GM18507 (cell line): Measurements from ENCODE around the gene TIE1.

Experiments
- DNase-seq: peaks from one replicate; pipeline ENCODE4 v3.0.0; 2011; ENCODE audit warnings: low read depth; ENCODE audit not compliant: insufficient read length; ENCODE audit errors: extremely low spot score
- FAIRE-seq: peaks from 2 replicates; lab custom pipeline; 2011; peaks lifted over from hg19 to GRCh38; lab: Jason Lieb, UNC

The TIE1 gene

DNA sequence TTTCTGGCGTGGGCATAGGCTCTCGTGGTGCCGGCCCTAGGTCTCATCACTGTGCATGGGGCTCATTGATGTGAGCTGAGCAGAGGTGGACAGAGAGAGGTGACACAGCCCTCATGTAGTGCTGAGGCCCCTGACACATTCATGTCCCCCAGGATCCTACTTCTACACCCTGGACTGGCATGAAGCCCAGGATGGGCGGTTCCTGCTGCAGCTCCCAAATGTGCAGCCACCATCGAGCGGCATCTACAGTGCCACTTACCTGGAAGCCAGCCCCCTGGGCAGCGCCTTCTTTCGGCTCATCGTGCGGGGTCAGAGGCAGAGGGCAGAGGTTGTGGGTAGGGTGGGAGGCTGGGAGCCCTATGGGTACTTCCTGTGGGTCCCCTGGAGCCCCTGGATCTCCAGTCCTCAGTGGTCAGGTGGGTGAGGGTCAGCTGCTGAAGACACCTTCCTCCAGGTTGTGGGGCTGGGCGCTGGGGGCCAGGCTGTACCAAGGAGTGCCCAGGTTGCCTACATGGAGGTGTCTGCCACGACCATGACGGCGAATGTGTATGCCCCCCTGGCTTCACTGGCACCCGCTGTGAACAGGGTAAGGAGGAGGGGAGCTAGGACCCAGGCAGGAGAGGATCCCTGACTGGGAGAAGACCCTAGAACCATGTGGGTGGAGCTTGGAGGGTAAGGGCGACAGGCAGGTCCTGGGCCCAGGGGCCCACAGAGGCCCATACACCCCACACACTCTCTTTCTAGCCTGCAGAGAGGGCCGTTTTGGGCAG is 6.1 kb downstream of the TIE1 start:
- no peak for DNase-seq
- FAIRE-seq = no peak

DNA sequence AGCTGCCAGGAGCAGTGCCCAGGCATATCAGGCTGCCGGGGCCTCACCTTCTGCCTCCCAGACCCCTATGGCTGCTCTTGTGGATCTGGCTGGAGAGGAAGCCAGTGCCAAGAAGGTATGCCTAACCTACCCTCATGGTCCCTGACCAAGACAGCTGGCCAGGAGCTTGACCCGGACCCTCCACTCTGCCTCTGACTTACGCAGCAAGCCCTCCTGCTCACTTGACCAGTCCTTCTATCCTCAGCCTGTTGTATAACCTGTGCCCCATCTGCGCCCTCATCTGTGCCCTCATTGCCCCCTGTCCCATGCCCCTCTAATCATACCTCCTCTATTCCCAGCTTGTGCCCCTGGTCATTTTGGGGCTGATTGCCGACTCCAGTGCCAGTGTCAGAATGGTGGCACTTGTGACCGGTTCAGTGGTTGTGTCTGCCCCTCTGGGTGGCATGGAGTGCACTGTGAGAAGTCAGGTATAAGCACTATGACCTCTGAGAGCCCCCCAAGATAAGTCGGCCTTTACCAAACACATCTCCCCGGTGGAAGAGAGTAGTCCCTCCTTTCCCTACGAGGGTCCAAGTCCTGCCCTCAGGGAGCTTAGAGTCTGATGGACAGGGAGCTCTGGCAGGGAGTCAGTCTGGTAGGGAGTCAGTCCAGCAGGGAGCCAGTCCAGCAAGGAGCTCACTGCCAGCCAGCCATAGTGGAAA is 6.8 kb downstream of the TIE1 start:
- DNase-seq (no peak), FAIRE-seq (no peak)

DNA sequence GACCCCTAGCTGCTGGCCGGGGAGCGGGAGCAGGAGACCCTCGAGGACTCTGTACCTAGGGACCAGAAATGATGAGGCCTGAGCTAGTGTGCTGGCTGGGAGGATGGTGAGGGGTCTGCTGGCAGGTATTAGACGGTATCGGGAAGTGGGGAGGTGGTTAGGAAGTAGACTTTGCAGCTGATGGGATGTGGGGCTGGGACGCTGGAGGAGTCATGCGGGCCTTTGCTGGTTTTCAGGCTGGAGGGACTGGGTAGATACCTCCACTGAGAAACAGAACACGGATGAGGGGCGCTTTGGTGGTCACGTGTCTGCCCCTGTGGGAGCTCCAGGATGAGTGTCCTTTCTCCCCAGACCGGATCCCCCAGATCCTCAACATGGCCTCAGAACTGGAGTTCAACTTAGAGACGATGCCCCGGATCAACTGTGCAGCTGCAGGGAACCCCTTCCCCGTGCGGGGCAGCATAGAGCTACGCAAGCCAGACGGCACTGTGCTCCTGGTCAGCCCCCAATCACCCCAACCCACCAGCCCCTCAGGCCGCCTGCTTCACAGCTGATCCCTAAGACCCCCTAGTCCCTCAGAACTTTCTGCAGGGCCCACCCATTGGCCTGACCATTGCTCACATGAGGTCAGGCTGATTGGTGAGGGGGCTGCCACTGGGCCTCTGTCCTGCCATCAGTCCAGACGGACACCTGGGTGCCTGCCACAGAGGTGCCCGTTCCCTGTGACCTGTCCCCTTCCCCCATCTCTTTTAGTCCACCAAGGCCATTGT is 8.0 kb downstream of the TIE1 start:
- DNase-seq = no peak
- no peak for FAIRE-seq

DNA sequence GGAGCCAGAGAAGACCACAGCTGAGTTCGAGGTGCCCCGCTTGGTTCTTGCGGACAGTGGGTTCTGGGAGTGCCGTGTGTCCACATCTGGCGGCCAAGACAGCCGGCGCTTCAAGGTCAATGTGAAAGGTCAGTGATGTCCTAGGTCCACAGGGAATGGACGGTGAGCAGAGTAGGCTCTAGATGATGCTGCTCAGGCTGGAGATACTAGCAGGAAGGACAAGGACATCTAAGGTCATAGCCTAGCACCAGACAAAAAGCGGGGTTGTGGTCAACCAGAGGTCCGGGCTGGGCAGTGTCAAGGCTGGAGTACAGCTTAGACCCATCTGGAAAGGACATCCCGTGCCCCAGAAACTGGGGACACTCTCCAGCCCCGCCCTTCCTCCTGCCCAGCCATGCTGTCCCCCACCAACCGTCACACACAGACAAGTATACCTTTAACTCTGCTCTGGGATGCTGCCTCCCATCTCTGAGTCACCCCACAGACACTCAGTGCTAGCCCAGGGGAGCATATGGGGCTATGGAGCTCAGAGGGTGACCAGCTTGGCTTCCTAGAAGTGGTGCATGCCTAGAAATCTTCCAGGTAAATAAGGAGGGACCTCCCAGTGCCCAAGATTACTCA is 8.7 kb downstream of the TIE1 start:
- DNase-seq (no peak), FAIRE-seq (no peak)

DNA sequence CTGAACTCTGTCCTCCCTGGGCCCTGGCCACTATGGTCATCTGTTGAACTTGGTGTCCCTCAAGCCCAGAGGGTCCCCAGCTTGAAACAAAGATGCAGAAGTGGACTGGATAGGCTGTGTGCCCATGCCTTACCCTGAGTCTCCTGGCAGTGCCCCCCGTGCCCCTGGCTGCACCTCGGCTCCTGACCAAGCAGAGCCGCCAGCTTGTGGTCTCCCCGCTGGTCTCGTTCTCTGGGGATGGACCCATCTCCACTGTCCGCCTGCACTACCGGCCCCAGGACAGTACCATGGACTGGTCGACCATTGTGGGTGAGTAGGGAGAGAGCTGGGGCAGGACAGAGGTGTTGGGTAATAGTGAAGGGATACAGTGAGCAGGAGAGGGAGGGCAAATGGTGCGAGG is 10.7 kb downstream of the TIE1 start:
- DNase-seq = no peak
- no peak for FAIRE-seq

DNA sequence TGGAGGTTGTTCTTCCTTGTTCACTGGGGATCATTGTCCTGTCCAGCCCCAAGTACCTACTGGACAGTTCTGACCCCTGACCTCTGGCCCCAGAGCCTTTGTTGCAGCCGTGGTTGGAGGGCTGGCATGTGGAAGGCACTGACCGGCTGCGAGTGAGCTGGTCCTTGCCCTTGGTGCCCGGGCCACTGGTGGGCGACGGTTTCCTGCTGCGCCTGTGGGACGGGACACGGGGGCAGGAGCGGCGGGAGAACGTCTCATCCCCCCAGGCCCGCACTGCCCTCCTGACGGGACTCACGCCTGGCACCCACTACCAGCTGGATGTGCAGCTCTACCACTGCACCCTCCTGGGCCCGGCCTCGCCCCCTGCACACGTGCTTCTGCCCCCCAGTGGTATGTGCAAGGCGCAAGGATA is 11.4 kb downstream of the TIE1 start:
- no peak for FAIRE-seq
- DNase-seq = no peak

DNA sequence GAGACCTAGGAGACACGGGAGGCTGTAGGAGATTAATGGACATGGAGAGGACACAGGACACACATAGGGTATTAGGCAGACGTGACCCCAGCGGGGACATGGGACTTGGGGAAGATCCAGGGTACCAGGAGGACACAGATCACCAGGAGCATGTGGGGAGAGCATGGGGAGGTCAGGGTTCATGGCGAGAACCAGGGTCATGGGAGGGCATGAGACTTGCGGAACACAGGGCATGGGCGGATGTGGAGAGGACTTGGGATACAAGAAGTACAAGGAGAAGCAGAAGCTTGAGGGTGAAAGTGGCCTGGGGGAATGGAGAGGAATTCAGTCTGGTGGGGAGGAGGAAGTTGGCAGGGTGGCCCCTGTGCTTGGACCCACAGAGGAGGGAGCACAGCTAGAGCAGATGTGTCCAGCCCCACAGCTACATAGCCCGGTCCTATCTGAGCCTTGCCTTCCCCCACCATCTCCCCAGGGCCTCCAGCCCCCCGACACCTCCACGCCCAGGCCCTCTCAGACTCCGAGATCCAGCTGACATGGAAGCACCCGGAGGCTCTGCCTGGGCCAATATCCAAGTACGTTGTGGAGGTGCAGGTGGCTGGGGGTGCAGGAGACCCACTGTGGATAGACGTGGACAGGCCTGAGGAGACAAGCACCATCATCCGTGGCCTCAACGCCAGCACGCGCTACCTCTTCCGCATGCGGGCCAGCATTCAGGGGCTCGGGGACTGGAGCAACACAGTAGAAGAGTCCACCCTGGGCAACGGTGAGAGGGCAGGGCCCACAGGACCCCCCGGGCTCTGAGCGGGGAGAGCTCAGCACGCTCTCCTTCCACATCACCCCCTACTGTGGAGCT is 12.1 kb downstream of the TIE1 start:
- FAIRE-seq (no peak), DNase-seq (no peak)

DNA sequence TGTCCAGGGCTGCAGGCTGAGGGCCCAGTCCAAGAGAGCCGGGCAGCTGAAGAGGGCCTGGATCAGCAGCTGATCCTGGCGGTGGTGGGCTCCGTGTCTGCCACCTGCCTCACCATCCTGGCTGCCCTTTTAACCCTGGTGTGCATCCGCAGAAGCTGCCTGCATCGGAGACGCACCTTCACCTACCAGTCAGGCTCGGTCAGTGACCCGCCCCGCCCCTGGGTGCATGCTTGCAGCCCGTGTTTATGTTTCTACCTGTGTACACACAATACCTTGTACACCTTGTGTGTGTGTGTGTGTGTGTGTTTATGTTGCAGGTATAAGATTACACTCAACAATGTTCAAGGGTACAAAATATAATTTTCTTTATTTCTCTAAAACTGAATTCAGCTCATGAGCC is 13.0 kb downstream of the TIE1 start:
- FAIRE-seq (no peak), DNase-seq (no peak)

DNA sequence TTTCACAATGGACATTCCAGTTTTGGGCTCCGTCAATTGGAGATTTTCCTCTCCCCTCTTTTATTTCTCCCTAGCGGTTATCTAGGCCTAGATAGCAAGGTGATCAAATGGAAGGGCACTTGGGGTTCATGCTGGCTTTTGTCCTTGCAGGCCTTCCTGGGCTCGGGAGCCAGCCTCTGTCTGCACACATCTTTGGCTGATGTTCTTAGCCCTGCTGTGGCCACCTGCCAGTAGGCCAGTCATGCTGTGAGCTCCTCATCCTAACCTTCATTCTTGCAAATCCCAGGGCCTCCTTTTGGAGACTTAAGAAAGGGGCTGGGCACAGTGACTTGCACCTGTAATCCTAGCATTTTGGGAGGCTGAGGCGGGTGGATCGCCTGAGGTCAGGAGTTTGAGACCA is 13.5 kb downstream of the TIE1 start:
- DNase-seq = no peak
- FAIRE-seq = no peak

DNA sequence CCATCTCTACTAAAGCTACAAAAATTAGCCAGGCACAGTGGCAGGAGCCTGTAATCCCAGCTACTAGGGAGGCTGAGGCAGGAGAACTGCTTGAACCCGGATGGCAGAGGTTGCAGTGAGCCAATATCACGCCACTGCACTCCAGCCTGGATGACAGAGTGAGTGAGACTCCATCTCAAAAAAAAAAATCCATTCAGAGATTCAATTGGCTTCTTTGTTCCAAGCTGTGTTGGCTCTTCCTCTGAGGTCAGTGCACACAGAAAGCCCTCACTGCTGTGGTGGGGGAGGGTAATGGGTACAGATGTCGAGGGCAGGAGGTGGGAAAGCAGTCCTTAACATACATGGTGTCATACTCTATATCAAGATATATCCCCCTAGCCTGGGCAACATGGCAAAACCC is 14.7 kb downstream of the TIE1 start:
- FAIRE-seq (no peak), DNase-seq (no peak)

DNA sequence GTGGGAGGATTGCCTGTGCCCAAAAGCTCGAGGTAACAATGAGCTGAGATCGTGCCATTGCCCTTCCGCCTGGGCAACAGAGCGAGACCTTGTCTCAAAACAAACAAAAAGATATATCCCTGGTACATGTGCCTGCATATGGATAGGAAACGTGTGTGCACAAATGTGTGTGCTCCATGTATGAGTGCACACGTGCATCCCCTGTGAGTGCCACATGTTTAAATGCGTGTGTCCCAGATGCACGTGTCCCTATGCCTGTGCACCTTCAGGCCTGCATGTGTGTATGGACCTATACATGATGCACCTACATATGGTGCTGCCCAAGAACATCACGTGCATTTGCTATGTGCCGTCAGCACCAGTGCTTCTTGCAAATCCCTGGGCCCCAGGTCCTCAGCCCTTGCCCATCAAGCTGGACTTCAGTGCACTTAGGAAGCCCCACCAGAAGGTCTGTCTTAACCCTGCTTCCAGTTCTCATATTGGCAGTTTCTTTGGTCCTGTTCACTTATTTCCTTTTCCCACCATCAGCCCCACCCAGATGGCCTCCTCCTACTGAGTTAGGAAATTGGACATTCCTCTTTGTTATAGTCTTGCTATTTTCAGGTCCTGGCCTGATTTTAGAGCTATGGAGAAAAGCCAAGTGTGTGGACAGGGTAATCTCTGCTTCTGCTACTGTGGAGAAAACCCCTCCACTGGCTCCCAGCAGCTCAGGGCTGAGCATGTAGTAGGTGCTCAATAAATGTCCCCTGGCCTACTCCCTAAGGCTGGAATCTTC is 15.4 kb downstream of the TIE1 start:
- no peak for DNase-seq
- FAIRE-seq = no peak

DNA sequence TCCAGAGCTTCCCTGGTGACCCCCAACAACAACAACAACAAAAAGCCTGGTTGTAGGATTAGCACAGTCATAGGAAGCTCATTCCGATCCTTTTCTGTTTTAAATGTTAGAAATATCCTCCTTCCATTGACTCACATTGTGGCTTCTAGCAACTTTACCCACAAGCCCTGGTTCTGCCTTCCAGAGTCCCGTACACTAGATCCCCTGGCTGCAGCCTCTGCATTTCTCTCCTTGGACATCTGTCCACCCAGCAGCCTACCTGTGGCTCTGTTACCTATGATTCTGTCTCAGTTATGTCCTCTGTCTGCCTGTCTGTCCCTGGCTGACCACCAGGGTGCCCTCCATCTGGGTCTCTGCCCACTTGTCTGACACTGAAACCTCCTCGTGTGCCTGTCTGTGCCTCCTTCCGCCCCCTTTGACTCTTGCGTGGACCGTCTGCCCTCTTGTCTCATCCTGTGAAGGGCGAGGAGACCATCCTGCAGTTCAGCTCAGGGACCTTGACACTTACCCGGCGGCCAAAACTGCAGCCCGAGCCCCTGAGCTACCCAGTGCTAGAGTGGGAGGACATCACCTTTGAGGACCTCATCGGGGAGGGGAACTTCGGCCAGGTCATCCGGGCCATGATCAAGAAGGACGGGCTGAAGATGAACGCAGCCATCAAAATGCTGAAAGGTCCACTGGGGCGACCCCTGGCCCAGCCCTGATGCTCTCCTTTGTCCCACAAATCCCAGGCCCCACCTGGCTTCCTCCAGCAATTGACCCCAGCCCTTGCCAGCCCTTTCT is 16.1 kb downstream of the TIE1 start:
- FAIRE-seq = no peak
- DNase-seq = no peak

DNA sequence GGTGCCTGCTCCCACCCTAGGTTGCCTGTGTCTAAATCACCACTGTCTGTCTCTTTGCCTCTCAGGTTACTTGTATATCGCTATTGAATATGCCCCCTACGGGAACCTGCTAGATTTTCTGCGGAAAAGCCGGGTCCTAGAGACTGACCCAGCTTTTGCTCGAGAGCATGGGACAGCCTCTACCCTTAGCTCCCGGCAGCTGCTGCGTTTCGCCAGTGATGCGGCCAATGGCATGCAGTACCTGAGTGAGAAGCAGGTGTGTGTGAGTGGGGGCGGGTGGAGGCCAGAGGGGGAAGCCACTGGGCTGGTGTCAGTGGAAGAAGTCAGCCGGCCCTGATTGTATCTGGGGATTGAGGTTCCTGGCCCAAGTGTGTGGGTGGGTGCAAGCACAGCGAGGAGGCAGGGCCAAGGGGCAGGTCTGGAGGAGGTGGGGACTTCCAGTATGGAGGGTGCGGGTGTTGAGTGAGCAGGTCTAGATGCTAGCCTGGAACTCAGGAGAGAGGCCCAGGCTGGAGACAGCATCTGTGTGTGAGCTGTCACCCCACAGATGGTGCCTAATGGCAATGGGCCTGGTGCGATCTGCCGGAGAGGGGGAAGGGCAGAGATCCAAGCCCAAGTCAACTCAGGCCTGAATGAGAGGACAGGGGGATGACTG is 17.2 kb downstream of the TIE1 start:
- DNase-seq (no peak), FAIRE-seq (no peak)

DNA sequence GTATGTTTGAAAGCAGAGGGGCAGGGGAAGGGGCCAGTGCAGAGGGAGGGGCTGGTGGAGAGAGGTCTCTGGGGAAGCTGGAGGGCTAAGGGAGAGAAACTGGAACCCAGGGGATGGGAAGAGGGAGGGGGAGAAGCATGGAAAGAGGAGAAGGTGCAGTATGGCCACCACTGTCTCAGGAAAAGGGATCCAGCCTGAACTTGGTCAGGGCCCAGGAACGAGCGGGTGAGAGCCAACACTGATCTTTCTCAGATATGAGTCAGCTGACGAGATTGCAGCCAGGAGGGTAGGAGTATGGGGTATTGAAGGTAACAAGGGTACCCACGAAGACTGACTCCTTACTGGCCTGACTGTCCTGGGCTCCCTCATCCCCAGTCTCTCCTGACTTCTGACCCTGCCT is 18.0 kb downstream of the TIE1 start:
- DNase-seq (no peak), FAIRE-seq (no peak)

DNA sequence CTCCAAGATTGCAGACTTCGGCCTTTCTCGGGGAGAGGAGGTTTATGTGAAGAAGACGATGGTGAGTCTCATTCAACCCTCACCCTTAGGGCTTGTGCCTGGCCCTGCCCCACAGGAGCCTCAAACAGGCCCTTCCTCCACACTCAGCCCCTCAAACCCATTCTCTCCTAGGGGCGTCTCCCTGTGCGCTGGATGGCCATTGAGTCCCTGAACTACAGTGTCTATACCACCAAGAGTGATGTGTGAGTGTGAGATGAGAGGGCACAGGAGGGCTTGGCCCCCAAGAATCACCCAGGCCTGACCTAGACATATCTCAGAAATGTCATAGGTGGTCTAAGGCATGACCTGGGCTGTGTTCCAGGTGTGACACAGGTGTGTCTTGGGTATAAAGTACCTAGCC is 18.5 kb downstream of the TIE1 start:
- FAIRE-seq (no peak), DNase-seq (no peak)

DNA sequence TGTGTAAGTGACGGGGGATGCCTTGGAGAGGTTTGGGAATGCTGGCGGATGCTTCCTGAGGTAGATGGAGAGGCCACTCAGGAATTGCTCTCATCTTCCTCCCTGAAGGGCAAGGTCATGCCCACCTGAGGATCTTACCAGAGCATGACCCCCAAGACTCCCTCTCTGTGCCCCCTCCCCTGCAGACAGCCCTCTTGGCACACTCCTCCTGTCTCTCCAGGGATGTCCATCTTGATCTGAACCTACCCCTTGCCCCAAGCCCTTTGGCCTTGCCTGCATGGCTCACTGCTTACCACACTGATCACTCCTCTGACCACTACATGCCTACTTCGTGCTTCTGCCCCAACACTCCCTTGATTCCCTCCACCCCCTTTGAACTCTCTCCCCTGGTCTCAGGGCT is 19.0 kb downstream of the TIE1 start:
- no peak for DNase-seq
- FAIRE-seq = no peak

DNA sequence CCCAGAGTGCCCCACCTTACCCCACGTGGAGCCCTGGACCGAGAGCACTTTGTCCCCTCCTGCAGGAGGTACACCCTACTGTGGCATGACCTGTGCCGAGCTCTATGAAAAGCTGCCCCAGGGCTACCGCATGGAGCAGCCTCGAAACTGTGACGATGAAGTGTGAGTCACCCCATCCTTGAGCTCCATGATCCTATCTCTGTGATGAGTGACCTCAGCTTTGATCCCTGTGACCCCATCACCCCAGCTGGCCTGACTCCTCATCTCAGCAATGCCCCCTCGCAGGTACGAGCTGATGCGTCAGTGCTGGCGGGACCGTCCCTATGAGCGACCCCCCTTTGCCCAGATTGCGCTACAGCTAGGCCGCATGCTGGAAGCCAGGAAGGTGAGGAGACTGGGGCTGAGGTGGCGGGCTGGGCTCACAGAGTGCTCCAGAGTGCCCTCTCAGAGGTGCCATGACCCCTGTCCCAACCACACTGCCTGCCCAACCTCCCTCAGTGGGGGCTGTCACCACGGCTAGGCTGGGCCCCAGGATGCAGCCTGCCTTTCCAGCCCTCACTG is 20.6 kb downstream of the TIE1 start:
- FAIRE-seq (no peak), DNase-seq (no peak)
